ENCODE data around the gene DDX39B. TPM values are rescaled to one million over a fixed set of nuclear protein-coding genes. Genes with fewer than 3 reads are reported as not detected.
A peak's percentile ranks its signal among the peaks of the same experiment; 100 is the strongest.

DDX39B gene
- total RNA-seq, 2 experiments from 2014 or later, result 568 to 572 TPM

GRCh38 chr6:31572041-31572911 lies 30.5 kb upstream of the DDX39B start, which contains the start of gene LTA:
TSS of gene LTA (plus strand) at chr6:31572289. CDS start at chr6:31572743, 454 bp downstream.
- CTCF ChIA-PET, result interaction anchor here (1.0 to 56.2 kb wide), 7 partner anchors 9 to 80 kb away, joined by 3 to 2542 read pairs (median 7); partner anchors contain the start of genes ATP6V1G2, DDX39B, LST1 and LTA
- no peak for TF ChIP-seq CTCF (IDR thresholded peaks at IDR 0.05)
- H3K9me3 Mint-ChIP-seq, result no peaks in the 10 kb centered on the region
- H3K27me3 Mint-ChIP-seq, result no peaks in the 10 kb centered on the region
- DNase-seq (peak; percentile 92), ATAC-seq (peak; percentile 58)
- peaks cover 66% of the 10 kb centered on the region for H3K4me1 Mint-ChIP-seq (ENCODE audit: low read depth)
- H3K4me3 Mint-ChIP-seq, result peak within 1 kb of the TSS; percentile 96
- H3K27ac Mint-ChIP-seq, result peak within 1 kb of the TSS; percentile 97
- H3K36me3 Mint-ChIP-seq (ENCODE audit: low read depth), result peaks cover 48% of the 10 kb centered on the region
- POLR2A ChIA-PET, result interaction anchor here (0.9 to 35.7 kb wide), 5 partner anchors 2 to 166 kb away, joined by 3 to 1181 read pairs (median 97); partner anchors contain the start of genes DDX39B, LST1, LTA and LTB
- intact Hi-C loops (cut with micrococcal nuclease), result no loop called here

DNA sequence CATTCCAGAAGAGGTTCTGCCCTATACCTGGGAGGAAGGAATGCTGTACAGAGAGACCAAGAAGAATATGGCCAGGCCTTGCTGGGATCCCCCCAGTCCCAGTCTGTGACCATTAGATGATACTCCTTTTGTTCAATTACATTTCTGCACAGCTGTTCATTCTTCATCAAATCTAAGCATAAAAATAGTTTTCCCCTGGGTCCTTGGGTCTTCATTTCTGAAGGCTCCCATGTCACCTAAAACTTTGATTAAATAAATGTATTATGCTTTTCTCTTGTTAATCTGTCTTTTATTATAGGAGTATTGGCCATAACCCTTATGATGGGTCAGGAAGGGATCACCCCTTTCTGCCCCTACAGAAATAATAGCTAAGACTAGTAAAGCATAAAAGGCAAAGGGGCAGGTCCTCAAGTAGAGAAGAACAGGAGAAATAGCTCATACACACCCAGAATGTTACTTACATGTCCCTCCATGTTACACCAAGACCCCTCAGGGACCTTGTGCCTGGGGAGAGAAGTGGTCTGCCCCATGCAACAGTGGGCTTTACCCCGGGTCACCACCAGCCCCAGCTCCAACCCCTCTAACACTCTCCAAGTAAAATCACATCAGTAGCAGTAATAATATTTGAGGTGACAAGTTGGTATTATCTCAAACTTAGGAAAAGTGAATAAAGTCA lies 28.2 kb upstream of the DDX39B start:
- H3K4me1 Mint-ChIP-seq (ENCODE audit: low read depth), result peaks cover 74% of the 10 kb centered on the region
- H3K9me3 Mint-ChIP-seq, result no peaks in the 10 kb centered on the region
- POLR2A ChIA-PET, result interaction anchor here (0.6 to 35.7 kb wide), 5 partner anchors 0 to 95 kb away, joined by 3 to 1181 read pairs (median 17); partner anchors contain the start of genes GPANK1, LST1, LTA and LTB
- ATAC-seq, result no peak
- no peak for DNase-seq
- CTCF ChIA-PET, result interaction anchor here (1.4 to 56.2 kb wide), 5 partner anchors 7 to 22 kb away, joined by 5 to 2542 read pairs (median 25); partner anchors contain the start of genes LST1, LTB, NCR3 and TNF
- H3K36me3 Mint-ChIP-seq (ENCODE audit: low read depth), result peaks cover 32% of the 10 kb centered on the region
- H3K4me3 Mint-ChIP-seq, result peak overlapping the region; percentile 16
- H3K27ac Mint-ChIP-seq, result peak overlapping the region; percentile 91
- intact Hi-C loops (cut with micrococcal nuclease), result loop anchor here (10.0 kb wide), 1 partner anchor 255 kb away; the partner anchor contains the start of gene HSPA1B
- TF ChIP-seq CTCF (IDR thresholded peaks at IDR 0.05), result no peak
- no peaks in the 10 kb centered on the region for H3K27me3 Mint-ChIP-seq

GRCh38 chr6:31568537-31568961 lies 26.7 kb upstream of the DDX39B start:
- peak overlapping the region; percentile 54 for H3K4me3 Mint-ChIP-seq
- H3K27me3 Mint-ChIP-seq, result no peaks in the 10 kb centered on the region
- no peaks in the 10 kb centered on the region for H3K9me3 Mint-ChIP-seq
- DNase-seq (peak; percentile 88), ATAC-seq (peak; percentile 53)
- ChIA-PET POLR2A (interaction anchor here (0.7 to 35.7 kb wide), 9 partner anchors 2 to 259 kb away, joined by 3 to 1181 read pairs (median 4); partner anchors contain the start of genes DDX39B, HSPA1B, LST1 and LTA), CTCF (interaction anchor here (1.0 to 56.2 kb wide), 5 partner anchors 10 to 26 kb away, joined by 3 to 2542 read pairs (median 25); partner anchors contain the start of genes LST1, LTB, NCR3 and NFKBIL1)
- TF ChIP-seq CTCF (IDR thresholded peaks at IDR 0.05), result no peak
- peak overlapping the region; percentile 91 for H3K27ac Mint-ChIP-seq
- intact Hi-C loops (cut with micrococcal nuclease), result loop anchor here (1.0 to 10.0 kb wide), 2 partner anchors 9 to 256 kb away; partner anchors contain the start of gene HSPA1B
- H3K36me3 Mint-ChIP-seq (ENCODE audit: low read depth), result peaks cover 30% of the 10 kb centered on the region
- H3K4me1 Mint-ChIP-seq (ENCODE audit: low read depth), result peaks cover 70% of the 10 kb centered on the region

DNA sequence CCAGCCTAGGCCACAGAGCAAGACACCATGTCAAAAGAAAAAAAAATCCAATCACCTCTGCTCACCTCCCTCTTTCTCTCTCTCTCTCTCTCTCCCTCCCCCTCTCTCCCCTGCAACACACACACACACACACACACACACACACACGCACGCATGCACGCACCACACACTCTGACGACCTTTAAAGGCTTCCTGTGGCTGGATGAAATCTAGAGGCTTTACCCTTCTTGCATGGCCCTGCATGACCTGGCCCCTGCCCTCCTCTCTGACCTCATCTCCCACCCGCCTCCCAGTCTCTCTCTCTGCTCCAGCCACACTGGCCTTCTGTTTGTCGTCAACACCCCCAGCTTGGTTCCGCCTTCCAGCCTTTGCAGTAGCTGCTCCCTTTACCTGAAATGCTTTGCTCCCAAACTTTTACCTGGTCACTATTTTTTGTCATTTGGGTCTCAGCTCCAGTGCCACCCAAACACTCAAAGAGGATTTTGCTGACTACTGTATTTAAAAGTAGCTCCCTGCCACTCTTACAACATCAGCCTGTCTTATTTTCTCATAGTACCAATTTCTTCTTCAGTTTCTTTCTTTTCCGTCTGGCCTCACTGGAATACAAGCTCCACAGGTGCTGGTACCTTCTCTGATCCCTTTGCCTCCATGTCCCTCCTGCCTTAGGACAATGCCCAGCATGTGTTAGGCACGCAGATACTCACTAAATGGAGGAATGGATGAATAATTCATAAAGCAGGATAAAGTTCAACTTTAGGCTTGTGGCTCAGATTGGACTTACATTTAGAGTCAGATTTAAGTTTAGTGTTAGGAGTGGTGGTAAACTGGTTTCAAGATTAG lies 25.9 kb upstream of the DDX39B start:
- CTCF ChIA-PET, result interaction anchor here (1.0 to 56.2 kb wide), 6 partner anchors 9 to 25 kb away, joined by 3 to 2542 read pairs (median 15); partner anchors contain the start of genes ATP6V1G2, LST1, LTB and NCR3

More for the DNA sequence above, 25.9 kb upstream of the DDX39B start:
- H3K4me3 Mint-ChIP-seq, result peak overlapping the region; percentile 54
- peak overlapping the region; percentile 91 for H3K27ac Mint-ChIP-seq
- H3K9me3 Mint-ChIP-seq, result no peaks in the 10 kb centered on the region
- H3K4me1 Mint-ChIP-seq (ENCODE audit: low read depth), result peaks cover 72% of the 10 kb centered on the region
- DNase-seq (peak; percentile 80), ATAC-seq (peak; percentile 22)
- TF ChIP-seq CTCF (IDR thresholded peaks at IDR 0.05), result no peak
- peaks cover 28% of the 10 kb centered on the region for H3K36me3 Mint-ChIP-seq (ENCODE audit: low read depth)
- POLR2A ChIA-PET, result interaction anchor here (0.9 to 35.7 kb wide), 7 partner anchors 3 to 260 kb away, joined by 3 to 1181 read pairs (median 14); partner anchors contain the start of genes DDX39B, HSPA1B, LST1 and LTA
- no peaks in the 10 kb centered on the region for H3K27me3 Mint-ChIP-seq
- intact Hi-C loops (cut with micrococcal nuclease), result loop anchor here (1.0 to 10.0 kb wide), 2 partner anchors 8 to 257 kb away; partner anchors contain the start of gene HSPA1B

Data from activated CD8-positive, alpha-beta T cell treated with anti-CD3 and anti-CD28 coated beads for 36 hours (primary cell).